OCI-LY1 (cell line): ENCODE measurements around the gene ZNF747.

Experiments
- H2AFZ ChIP-seq: fragments of 200-600 bp; sonication (generic), shearing (Covaris generic); 2 replicates; pipeline ENCODE4 v1.6.0; 2014; ENCODE audit warnings: antibody characterized with exemption, mild to moderate bottlenecking, low read length
- H3F3A ChIP-seq: fragments of 200-600 bp; sonication (generic), shearing (Covaris generic); 2 replicates; pipeline ENCODE4 v1.6.0; 2014; ENCODE audit warnings: mild to moderate bottlenecking, antibody characterized with exemption, low read length, moderate library complexity; ENCODE audit not compliant: insufficient read depth
- H3K27ac ChIP-seq: fragments of 200-600 bp; sonication (generic); 2 replicates; pipeline ENCODE4 v1.5.1; 2014; ENCODE audit warnings: low read length, mixed run types, mild to moderate bottlenecking, low read depth; ENCODE audit not compliant: poor library complexity, severe bottlenecking
- H3K27me3 ChIP-seq: fragments of 200-600 bp; sonication (generic); 2 replicates; pipeline ENCODE4 v1.6.0; 2014; ENCODE audit warnings: antibody characterized with exemption, mild to moderate bottlenecking, low read length, moderate library complexity; ENCODE audit not compliant: insufficient read depth
- H3K36me3 ChIP-seq: fragments of 200-600 bp; sonication (generic); 2 replicates; pipeline ENCODE4 v1.6.1; 2014; ENCODE audit warnings: mild to moderate bottlenecking, antibody characterized with exemption, low read length, moderate library complexity, mixed read lengths; ENCODE audit not compliant: insufficient read depth
- H3K4me1 ChIP-seq: fragments of 200-600 bp; sonication (generic); 2 replicates; pipeline ENCODE4 v1.5.1; 2014; ENCODE audit warnings: mild to moderate bottlenecking, low read length, moderate library complexity; ENCODE audit not compliant: insufficient read depth, severe bottlenecking
- H3K4me2 ChIP-seq: fragments of 200-600 bp; sonication (generic), shearing (Covaris generic); 2 replicates; pipeline ENCODE4 v1.6.1; 2014; ENCODE audit warnings: low read length
- H3K4me3 ChIP-seq: fragments of 200-600 bp; sonication (generic); 2 replicates; pipeline ENCODE4 v1.5.1; 2014; ENCODE audit warnings: low read length, low read depth, mild to moderate bottlenecking, mixed read lengths; ENCODE audit not compliant: poor library complexity, severe bottlenecking
- H3K79me2 ChIP-seq: fragments of 200-600 bp; shearing (Covaris generic); 2 replicates; pipeline ENCODE4 v1.6.1; 2016; ENCODE audit warnings: mixed run types, low read length, mixed read lengths; ENCODE audit not compliant: insufficient read depth
- H3K9ac ChIP-seq: fragments of 200-600 bp; sonication (generic), shearing (Covaris generic); 2 replicates; pipeline ENCODE4 v1.6.1; 2014; ENCODE audit warnings: mild to moderate bottlenecking, low read length, mixed read lengths
- H3K9me2 ChIP-seq: fragments of 200-600 bp; sonication (generic), shearing (Covaris generic); 2 replicates; pipeline ENCODE4 v1.6.1; 2014; ENCODE audit warnings: low read depth, mild to moderate bottlenecking, low read length, mixed read lengths
- H3K9me3 ChIP-seq: fragments of 200-600 bp; shearing (Covaris generic); 2 replicates; pipeline ENCODE4 v1.6.1; 2014; ENCODE audit warnings: low read length, mixed read lengths
- H4K20me1 ChIP-seq: fragments of 200-600 bp; sonication (generic), shearing (Covaris generic); 2 replicates; pipeline ENCODE4 v1.6.0; 2016; ENCODE audit warnings: mild to moderate bottlenecking, low read length; ENCODE audit not compliant: insufficient read depth
- EZH2 ChIP-seq: fragments of 200-600 bp; sonication (generic), shearing (Covaris generic); IDR thresholded peaks from 2 replicates; pipeline ENCODE4 v1.8.0; 2017; ENCODE audit warnings: borderline replicate concordance, mixed run types, mild to moderate bottlenecking, antibody characterized with exemption, low read length, moderate library complexity, mixed read lengths
- TF ChIP-seq, protein P1 (sequence below): fragments of 200-600 bp; sonication (generic), shearing (Covaris generic); IDR thresholded peaks from 2 replicates; pipeline ENCODE4 v1.5.1; 2017; ENCODE audit warnings: mild to moderate bottlenecking, antibody characterized with exemption, low read length, moderate library complexity, mixed read lengths

The ZNF747 gene

DNA sequence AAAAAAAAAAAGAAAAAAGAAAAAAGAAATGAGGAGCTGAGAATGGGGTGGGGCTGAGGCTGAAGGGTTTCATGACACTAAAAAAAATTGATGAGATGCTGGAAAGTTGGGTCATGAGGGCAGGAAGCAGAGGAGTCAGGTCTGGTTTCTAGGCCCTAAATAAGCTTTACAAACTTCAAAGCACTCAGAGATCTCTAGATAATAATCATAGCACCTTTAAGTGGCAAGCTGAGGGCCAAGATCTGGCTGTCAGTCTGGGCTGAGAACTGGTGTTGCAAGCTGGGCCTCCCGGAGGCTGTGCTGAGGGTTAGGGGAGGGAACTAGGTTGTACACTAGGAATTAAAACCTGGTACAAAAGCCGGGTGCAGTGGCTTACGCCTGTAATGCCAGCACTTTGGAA, 17.1 kb upstream of the ZNF747 start:
- Histone ChIP-seq H3K9me2 (no peaks in the 10 kb centered on the region), H3K4me2 (no peak overlapping the region), H3K9me3 (no peaks in the 10 kb centered on the region), H3K4me1 (peaks cover 2% of the 10 kb centered on the region), H3K27ac (no peak overlapping the region), H3K36me3 (peaks cover 41% of the 10 kb centered on the region), H3F3A (no peaks in the 10 kb centered on the region), H3K4me3 (no peak overlapping the region), H2AFZ (no peak overlapping the region), H3K27me3 (no peaks in the 10 kb centered on the region), H4K20me1 (no peaks in the 10 kb centered on the region), H3K9ac (no peak overlapping the region), H3K79me2 (no peaks in the 10 kb centered on the region)
- TF ChIP-seq, protein P1, sequence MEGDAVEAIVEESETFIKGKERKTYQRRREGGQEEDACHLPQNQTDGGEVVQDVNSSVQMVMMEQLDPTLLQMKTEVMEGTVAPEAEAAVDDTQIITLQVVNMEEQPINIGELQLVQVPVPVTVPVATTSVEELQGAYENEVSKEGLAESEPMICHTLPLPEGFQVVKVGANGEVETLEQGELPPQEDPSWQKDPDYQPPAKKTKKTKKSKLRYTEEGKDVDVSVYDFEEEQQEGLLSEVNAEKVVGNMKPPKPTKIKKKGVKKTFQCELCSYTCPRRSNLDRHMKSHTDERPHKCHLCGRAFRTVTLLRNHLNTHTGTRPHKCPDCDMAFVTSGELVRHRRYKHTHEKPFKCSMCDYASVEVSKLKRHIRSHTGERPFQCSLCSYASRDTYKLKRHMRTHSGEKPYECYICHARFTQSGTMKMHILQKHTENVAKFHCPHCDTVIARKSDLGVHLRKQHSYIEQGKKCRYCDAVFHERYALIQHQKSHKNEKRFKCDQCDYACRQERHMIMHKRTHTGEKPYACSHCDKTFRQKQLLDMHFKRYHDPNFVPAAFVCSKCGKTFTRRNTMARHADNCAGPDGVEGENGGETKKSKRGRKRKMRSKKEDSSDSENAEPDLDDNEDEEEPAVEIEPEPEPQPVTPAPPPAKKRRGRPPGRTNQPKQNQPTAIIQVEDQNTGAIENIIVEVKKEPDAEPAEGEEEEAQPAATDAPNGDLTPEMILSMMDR: no peak
- TF ChIP-seq EZH2: no peak

GRCh38 chr16:30548416-30549253, 14.0 kb upstream of the ZNF747 start:
- no peak overlapping the region for H3K27ac ChIP-seq
- no peaks in the 10 kb centered on the region for H3K27me3 ChIP-seq
- no peaks in the 10 kb centered on the region for H4K20me1 ChIP-seq
- H3K4me1 ChIP-seq: no peaks in the 10 kb centered on the region
- TF ChIP-seq EZH2: no peak
- TF ChIP-seq, protein P1: no peak
- no peak overlapping the region for H3K4me2 ChIP-seq
- no peaks in the 10 kb centered on the region for H3K9me3 ChIP-seq
- H3K79me2 ChIP-seq: no peaks in the 10 kb centered on the region
- H3K9me2 ChIP-seq: no peaks in the 10 kb centered on the region
- H3K4me3 ChIP-seq: no peak overlapping the region
- H3K9ac ChIP-seq: no peak overlapping the region
- no peaks in the 10 kb centered on the region for H3F3A ChIP-seq
- peaks cover 13% of the 10 kb centered on the region for H3K36me3 ChIP-seq
- no peak overlapping the region for H2AFZ ChIP-seq

- no peaks in the 10 kb centered on the region for H3K27me3 ChIP-seq
- no peaks in the 10 kb centered on the region for H3K9me2 ChIP-seq
- H3K4me2 ChIP-seq: no peak overlapping the region
- TF ChIP-seq EZH2: no peak
- TF ChIP-seq, protein P1: no peak
- no peaks in the 10 kb centered on the region for H3F3A ChIP-seq
- H4K20me1 ChIP-seq: no peaks in the 10 kb centered on the region
- no peaks in the 10 kb centered on the region; the same call in 1 of the 2 replicates for H3K36me3 ChIP-seq
- no peak overlapping the region for H3K9ac ChIP-seq
- no peak overlapping the region for H3K4me3 ChIP-seq
- H3K27ac ChIP-seq: no peak overlapping the region
- H3K79me2 ChIP-seq: no peaks in the 10 kb centered on the region
- H3K9me3 ChIP-seq: no peaks in the 10 kb centered on the region
- H3K4me1 ChIP-seq: no peaks in the 10 kb centered on the region
- no peak overlapping the region for H2AFZ ChIP-seq
Observed at GRCh38 chr16:30546115-30546514, 11.5 kb upstream of the ZNF747 start.
